Esophagus squamous epithelium (tissue), 5 donors: ENCODE measurements around the gene PGC. TPM values are rescaled to one million over a fixed set of nuclear protein-coding genes. Genes with fewer than 3 reads are reported as not detected.
A peak's percentile ranks its signal among the peaks of the same experiment; 100 is the strongest.

Experiments
- DNase-seq: peaks from one replicate; lab custom pipeline; 2025; lab: John Stamatoyannopoulos, UW
- H3K27ac ChIP-seq, 4 donors: fragments of 200-600 bp; sonication (generic); one replicate each; pipeline ENCODE4 v1.5.1; 2016 to 2019; ENCODE audit warnings: mild to moderate bottlenecking in 1 of 4
- H3K27me3 ChIP-seq, 4 donors: fragments of 200-600 bp; sonication (generic); 1 replicate in 3 of 4; 2 replicates in 1 of 4; pipeline versions ENCODE4 v1.5.1 to v1.6.0; 2017 to 2021; ENCODE audit warnings: antibody characterized with exemption in 1 of 4
- H3K36me3 ChIP-seq, 3 donors: fragments of 200-600 bp; sonication (generic); one replicate each; pipeline ENCODE4 v1.5.1; 2016 to 2019
- H3K4me1 ChIP-seq, 3 donors: fragments of 200-600 bp; sonication (generic); one replicate each; pipeline ENCODE4 v1.5.1; 2017 to 2019
- H3K4me3 ChIP-seq, 4 donors: fragments of 200-600 bp; sonication (generic); 1 replicate in 3 of 4; 2 replicates in 1 of 4; pipeline ENCODE4 v1.5.1; 2016 to 2019; ENCODE audit warnings: mild to moderate bottlenecking in 2 of 4, moderate library complexity in 1 of 4
- H3K9me3 ChIP-seq, 3 donors: fragments of 200-600 bp; sonication (generic); one replicate each; pipeline ENCODE4 v1.5.1; 2016 to 2019
- POLR2A ChIP-seq, 4 donors: fragments of 450-650 bp; IDR thresholded peaks; one replicate each; pipeline ENCODE4 v1.6.1; 2017; ENCODE audit warnings: antibody characterized with exemption in 4 of 4, mild to moderate bottlenecking in 4 of 4, moderate library complexity in 3 of 4
- WGBS, 2 donors: methylation state at CpG; one replicate each; pipeline ENCODE4 v1.1.5; 2018; 5-methylcytosine and 5-hydroxymethylcytosine counted together
- intact Hi-C: fragments of 100-400 bp; cut with DNase I; formaldehyde crosslinking; loops from one replicate; pipeline ENCODE4 v1.15.0; 2022
- total RNA-seq, 4 donors: library from RNA; depleted of rRNA; stranded (reverse); fragments of >200 nt; gene quantifications; one replicate each; pipeline ENCODE4 v1.1.0, GENCODE V29; 2016
- TF ChIP-seq, protein P1 (sequence below), 6 experiments: fragments of 450-650 bp in 4 of 6; fragments of 200-600 bp in 2 of 6; sonication (generic) in 2 of 6; IDR thresholded peaks; one replicate each; pipeline ENCODE4 v1.5.1; 2016 to 2019; ENCODE audit warnings: antibody characterized with exemption in 6 of 6, mild to moderate bottlenecking in 4 of 6, moderate library complexity in 4 of 6
- donor health status: DM: yes; HTN: yes; CAD: no.

The PGC gene
- total RNA-seq, 4 donors from 2014 or later = 0.95 TPM; not detected in 3

DNA sequence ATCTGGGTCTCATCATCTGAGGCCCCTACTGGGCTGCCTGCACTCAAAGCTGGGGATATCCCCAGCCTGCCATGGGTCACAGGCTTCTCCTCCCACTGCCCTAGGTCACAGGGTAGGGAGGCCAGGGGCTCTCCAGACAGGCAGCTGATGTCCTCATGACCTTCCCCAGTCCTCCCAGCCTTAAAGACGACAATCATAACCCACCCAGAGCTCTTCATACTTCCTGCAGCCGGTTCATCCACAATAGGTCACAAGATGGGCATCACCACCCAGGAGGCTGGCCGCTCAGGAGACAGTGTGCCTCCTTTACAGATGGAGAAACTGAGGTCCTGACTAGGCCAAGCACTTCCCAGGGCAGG lies 27.0 kb downstream of the PGC start:
- Histone ChIP-seq H3K4me3 (no peak overlapping the region), H3K4me1 (peaks cover 35 to 97% (median 45%) of the 10 kb centered on the region in 3 donors), H3K27me3 (no peaks in the 10 kb centered on the region), H3K9me3 (no peaks in the 10 kb centered on the region), H3K36me3 (no peaks in the 10 kb centered on the region), H3K27ac (no peak overlapping the region)
- 100% methylated on average over 2 of the region's 3 CpGs; no CpG with 5 or more reads in 1 of the 2 donors for WGBS, 2 donors
- intact Hi-C loops = no loop called here
- no peak for DNase-seq
- TF ChIP-seq, protein P1, sequence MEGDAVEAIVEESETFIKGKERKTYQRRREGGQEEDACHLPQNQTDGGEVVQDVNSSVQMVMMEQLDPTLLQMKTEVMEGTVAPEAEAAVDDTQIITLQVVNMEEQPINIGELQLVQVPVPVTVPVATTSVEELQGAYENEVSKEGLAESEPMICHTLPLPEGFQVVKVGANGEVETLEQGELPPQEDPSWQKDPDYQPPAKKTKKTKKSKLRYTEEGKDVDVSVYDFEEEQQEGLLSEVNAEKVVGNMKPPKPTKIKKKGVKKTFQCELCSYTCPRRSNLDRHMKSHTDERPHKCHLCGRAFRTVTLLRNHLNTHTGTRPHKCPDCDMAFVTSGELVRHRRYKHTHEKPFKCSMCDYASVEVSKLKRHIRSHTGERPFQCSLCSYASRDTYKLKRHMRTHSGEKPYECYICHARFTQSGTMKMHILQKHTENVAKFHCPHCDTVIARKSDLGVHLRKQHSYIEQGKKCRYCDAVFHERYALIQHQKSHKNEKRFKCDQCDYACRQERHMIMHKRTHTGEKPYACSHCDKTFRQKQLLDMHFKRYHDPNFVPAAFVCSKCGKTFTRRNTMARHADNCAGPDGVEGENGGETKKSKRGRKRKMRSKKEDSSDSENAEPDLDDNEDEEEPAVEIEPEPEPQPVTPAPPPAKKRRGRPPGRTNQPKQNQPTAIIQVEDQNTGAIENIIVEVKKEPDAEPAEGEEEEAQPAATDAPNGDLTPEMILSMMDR (IDR thresholded peaks at IDR 0.05) = no peak
- no peak for TF ChIP-seq POLR2A (IDR thresholded peaks at IDR 0.05)

DNA sequence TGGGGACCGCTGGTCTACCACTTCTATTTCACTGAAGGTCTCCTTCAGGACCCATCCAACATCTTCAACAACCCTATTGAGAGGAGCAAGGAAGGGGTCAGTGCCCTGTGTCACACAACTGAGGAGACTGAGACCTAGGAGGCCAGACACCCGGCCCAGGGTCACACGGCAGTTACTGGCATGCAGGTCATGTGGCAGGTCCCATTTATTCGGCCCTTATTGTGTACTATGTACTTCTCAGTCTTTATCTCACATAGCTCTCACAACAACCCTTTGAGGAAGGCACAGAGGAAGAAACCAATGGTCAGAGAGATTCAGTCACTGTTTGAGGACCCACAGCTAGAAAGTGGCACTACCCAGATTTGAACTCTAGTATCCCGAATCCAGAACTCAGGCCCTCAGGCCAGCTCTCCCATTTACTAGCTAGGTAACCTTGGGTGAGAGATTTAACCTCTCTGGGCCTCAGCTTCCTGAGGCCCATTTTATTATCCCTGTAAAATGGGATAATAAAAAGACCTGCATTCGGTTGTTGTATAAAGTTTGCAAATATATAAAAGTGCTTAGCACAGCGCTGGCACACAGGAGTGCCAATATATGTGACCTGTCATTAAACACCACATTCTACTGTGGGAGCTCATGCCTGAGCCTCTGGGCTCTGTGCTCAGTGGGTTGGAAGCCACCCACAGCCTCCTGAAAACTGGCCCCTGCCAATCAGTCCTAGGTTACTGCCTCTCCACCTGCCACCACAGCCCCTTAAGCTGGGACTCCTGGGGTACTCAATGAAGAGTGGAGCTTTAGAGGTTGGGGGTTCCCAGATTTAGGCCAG lies 27.5 kb downstream of the PGC start:
- H3K4me3 ChIP-seq = no peak overlapping the region
- intact Hi-C loops = no loop called here
- WGBS, 2 donors = 60 to 89% methylated on average over 7 of the region's 7 CpGs
- no peak for DNase-seq
- H3K27me3 ChIP-seq = no peaks in the 10 kb centered on the region
- TF ChIP-seq POLR2A (IDR thresholded peaks at IDR 0.05) = no peak
- TF ChIP-seq, protein P1 (IDR thresholded peaks at IDR 0.05) = no peak
- H3K9me3 ChIP-seq = no peaks in the 10 kb centered on the region
- peaks cover 33 to 97% (median 45%) of the 10 kb centered on the region in 3 donors for H3K4me1 ChIP-seq
- no peaks in the 10 kb centered on the region for H3K36me3 ChIP-seq
- H3K27ac ChIP-seq = no peak overlapping the region

DNA sequence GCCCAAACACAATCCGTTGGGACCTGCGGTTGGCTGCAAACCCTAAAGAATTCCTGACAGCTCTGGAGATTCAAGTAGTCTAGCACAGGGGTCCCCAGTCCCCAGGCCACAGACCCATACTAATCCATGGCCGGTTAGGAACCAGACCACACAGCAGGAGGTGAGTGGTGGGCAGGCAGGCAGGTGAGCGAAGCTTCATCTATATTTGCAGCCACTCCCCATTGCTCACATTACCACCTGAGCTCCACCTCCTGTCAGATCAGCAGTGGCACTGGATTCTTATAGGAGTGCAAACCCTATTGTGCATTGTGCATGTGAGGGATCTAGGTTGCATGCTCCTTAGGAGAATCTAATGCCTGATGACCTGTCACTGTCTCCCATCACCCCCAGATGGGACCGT lies 28.4 kb downstream of the PGC start:
- WGBS, 2 donors = 30 to 55% methylated on average over 5 of the region's 5 CpGs
- H3K27ac ChIP-seq = peak overlapping the region in 1 of 4 donors; percentile 26
- H3K4me1 ChIP-seq = peaks cover 26 to 97% (median 45%) of the 10 kb centered on the region in 3 donors
- no peaks in the 10 kb centered on the region for H3K36me3 ChIP-seq
- no peak for DNase-seq
- intact Hi-C loops = no loop called here
- TF ChIP-seq POLR2A (IDR thresholded peaks at IDR 0.05) = no peak
- TF ChIP-seq, protein P1 (IDR thresholded peaks at IDR 0.05) = no peak
- H3K9me3 ChIP-seq = no peaks in the 10 kb centered on the region
- H3K27me3 ChIP-seq = no peaks in the 10 kb centered on the region
- H3K4me3 ChIP-seq = no peak overlapping the region

DNA sequence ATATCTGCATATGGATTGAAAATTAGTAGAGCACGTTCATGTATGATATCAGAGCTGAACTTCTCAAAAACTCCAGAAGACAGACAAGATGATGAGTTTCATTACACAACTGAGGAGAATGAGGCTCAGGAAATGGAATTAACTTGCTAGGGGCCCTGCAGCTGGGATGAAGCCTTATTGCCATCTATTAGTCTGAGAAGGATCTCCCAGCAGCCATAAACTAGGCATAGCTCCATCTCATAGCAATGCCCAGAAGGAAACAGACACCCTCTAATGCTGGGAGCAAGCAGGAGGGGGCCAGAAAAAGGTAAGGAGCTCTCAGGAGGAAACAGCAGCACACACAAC lies 29.8 kb downstream of the PGC start:
- TF ChIP-seq POLR2A (IDR thresholded peaks at IDR 0.05) = no peak
- TF ChIP-seq, protein P1 (IDR thresholded peaks at IDR 0.05) = no peak
- Histone ChIP-seq H3K9me3 (no peaks in the 10 kb centered on the region), H3K4me1 (peaks cover 29 to 97% (median 49%) of the 10 kb centered on the region in 3 donors), H3K36me3 (no peaks in the 10 kb centered on the region), H3K27ac (no peak overlapping the region), H3K27me3 (no peaks in the 10 kb centered on the region), H3K4me3 (no peak overlapping the region)
- WGBS, 2 donors = 55 to 83% methylated on average over 1 of the region's 1 CpG
- DNase-seq = no peak
- intact Hi-C loops = no loop called here

DNA sequence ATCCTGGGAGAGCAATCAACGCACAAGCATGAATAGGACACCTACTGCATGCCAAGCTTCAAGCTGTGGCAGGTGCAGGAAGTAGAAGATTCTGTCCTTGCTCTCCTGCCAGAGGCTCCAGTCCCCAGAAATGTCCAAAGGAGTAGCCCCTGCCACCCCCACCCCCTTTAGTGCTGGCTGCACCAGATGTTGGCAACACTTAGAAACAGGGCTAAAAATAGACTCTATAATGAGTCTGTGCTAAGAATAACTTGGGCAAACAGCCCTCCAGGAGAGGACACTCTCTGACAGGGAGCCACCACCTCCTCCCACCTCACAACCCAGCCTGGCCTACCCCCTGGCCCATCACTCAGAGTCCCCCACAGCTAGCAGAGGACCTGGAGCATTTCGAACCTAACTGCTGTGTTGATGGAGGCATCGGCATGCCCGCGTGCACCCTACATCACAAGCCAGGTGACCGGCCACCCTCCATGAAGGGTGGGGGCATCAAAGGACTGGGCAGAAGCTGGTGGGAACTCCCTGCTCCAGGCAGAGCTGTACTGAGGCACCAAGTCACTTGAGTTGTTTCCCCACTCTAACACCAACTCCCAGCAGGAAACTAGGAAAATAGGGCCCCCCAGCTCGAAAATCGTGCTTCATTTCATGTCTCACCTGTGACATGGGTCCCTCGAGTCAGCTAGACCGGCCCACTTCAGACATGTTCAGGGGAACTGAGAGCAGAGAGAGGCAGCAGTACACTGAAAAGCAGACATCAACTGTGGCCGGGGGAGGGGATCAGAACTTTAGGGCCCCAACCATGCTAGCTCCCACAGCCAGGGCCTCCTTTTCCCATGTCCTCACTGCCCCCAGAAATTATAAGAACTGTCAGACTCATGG lies 30.4 kb downstream of the PGC start:
- H3K27me3 ChIP-seq = no peaks in the 10 kb centered on the region
- H3K9me3 ChIP-seq = no peaks in the 10 kb centered on the region
- TF ChIP-seq POLR2A (IDR thresholded peaks at IDR 0.05) = no peak
- TF ChIP-seq, protein P1 (IDR thresholded peaks at IDR 0.05) = no peak
- H3K36me3 ChIP-seq = no peaks in the 10 kb centered on the region
- 56 to 89% methylated on average over 6 to 10 of the region's 11 CpGs for WGBS, 2 donors
- H3K4me1 ChIP-seq = peaks cover 35 to 98% (median 55%) of the 10 kb centered on the region in 3 donors
- DNase-seq = no peak
- H3K27ac ChIP-seq = no peak overlapping the region
- H3K4me3 ChIP-seq = no peak overlapping the region
- intact Hi-C loops = no loop called here
